Astrocyte of the spinal cord (primary cell): ENCODE results near the gene ASF1A.

Experiments
- DNase-seq: peaks from one replicate; pipeline ENCODE4 v3.0.0; 2011; ENCODE audit warnings: low read depth, low spot score
- H3K4me3 ChIP-seq: 2 replicates; pipeline ENCODE4 v1.5.1; 2011; ENCODE audit warnings: low read depth, mild to moderate bottlenecking, low read length, moderate library complexity
- in situ Hi-C: cut with HindIII; loops from 2 replicates; pipeline ENCODE4 v1.10.0; 2017; ENCODE audit warnings: low sequenced_read_pairs
- TF ChIP-seq, protein P1 (sequence below): IDR thresholded peaks from 2 replicates; pipeline ENCODE4 v1.5.1; 2012; ENCODE audit warnings: low read depth, mild to moderate bottlenecking, low read length, inconsistent platforms

Gene ASF1A

DNA sequence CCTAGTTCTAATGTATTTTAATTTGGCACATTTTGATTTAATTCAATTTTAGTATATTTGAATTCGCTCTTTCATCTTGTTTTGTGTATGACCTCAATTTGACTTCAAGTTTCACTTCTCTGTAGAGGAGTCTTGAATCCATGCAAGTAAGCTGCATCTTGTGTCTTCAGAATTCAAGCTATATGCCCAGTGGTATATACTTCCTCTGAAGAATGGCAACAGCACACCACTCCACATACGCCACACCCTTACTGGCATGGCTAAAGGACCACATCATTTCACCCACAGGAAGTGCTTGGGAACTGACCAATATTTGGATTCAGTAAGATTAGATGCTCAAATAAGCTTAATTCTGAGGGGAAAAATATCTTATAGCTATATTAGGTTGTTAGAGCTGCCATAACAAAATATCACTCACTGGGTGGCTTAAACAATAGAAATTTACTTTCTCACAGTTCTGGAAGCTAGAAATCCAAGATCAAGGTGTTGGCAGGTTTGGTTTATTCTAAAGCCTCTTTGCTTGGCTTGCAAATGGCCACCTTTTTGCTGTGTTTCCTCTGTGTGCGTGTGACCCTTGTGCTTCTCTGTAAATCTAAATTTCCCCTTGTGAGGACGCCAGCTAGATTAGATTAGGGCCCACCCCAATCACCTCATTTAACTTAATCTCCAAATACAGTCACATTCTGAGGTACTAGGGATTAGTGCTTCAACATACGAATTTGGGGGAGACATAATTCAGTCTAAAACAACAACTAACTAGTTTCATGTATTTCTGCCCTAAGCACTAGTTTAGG, 2.8 kb upstream of the ASF1A start:
- DNase-seq = no peak
- in situ Hi-C loops = no loop called here

DNA sequence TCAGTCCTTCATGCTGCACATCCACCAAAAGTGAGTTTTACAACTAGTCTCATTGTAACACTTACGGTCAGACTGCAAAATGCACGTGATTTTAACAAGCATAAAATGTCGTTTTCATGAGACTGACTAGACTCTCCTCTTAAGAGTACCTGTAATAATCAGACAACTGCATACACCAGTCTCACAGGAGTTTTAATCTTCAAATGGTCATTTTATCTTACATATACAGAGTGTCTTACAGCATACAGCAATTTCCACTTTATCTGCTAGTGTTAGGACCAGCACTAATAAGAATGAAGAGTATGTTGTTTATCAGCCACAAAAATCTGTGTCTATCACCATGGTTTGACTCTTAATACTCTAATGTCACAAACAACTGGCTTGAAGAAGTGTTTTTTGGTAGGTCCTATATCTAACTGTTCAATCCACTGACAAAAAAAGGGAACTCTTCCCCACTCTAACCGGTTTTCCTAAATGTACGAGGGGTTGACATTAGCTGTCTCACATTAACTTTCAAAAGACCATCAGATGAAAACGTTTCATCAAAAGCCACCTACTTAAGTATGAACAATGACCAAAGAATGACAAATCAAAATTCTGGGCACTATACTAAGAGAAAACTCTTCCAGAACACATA, 1.5 kb upstream of the ASF1A start:
- TF ChIP-seq, protein P1, sequence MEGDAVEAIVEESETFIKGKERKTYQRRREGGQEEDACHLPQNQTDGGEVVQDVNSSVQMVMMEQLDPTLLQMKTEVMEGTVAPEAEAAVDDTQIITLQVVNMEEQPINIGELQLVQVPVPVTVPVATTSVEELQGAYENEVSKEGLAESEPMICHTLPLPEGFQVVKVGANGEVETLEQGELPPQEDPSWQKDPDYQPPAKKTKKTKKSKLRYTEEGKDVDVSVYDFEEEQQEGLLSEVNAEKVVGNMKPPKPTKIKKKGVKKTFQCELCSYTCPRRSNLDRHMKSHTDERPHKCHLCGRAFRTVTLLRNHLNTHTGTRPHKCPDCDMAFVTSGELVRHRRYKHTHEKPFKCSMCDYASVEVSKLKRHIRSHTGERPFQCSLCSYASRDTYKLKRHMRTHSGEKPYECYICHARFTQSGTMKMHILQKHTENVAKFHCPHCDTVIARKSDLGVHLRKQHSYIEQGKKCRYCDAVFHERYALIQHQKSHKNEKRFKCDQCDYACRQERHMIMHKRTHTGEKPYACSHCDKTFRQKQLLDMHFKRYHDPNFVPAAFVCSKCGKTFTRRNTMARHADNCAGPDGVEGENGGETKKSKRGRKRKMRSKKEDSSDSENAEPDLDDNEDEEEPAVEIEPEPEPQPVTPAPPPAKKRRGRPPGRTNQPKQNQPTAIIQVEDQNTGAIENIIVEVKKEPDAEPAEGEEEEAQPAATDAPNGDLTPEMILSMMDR = no peak
- DNase-seq = peak; percentile 22
- peak overlapping the region; percentile 77 for H3K4me3 ChIP-seq
- in situ Hi-C loops = no loop called here

More for the DNA sequence above, 2.8 kb upstream of the ASF1A start:
- no peak overlapping the region for H3K4me3 ChIP-seq
- TF ChIP-seq, protein P1 = no peak

DNA sequence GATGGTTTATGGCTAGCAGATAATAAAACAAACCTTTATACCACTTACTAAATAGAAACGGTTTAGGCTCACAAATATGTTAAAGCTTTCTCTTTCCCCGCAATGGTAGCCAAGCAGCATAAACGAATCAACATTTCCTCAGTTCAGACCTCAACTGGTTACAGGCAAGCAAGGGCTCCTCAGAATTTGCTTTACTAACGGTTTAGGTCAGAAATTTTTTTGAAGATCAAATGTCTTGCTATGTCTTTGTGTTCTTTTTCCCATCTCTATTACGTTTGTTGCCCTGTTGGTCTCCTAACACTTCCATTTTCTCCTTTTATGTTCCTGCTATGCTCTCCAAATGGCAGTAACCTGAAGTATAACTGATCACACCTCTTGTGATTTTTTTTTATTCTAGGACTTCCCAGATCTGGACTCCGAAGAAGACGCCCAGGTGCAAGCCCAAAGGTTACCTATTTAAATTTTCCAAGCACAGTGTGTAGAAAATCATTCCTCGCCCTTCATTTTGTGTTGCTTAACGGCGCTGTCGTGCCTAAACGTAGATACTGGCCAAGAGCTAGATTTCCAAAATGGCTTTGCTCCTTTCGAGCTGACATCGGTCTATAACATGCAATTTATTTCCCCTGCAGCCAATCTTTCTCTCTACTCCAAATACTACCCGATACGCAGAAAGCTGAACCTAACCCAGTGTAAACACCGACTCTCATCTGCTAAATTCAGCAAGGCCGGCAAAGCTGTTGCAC, 717 bp upstream of the ASF1A start:
- in situ Hi-C loops = no loop called here
- peak overlapping the region; percentile 77 for H3K4me3 ChIP-seq
- DNase-seq = peak; percentile 87
- TF ChIP-seq, protein P1 = no peak

DNA sequence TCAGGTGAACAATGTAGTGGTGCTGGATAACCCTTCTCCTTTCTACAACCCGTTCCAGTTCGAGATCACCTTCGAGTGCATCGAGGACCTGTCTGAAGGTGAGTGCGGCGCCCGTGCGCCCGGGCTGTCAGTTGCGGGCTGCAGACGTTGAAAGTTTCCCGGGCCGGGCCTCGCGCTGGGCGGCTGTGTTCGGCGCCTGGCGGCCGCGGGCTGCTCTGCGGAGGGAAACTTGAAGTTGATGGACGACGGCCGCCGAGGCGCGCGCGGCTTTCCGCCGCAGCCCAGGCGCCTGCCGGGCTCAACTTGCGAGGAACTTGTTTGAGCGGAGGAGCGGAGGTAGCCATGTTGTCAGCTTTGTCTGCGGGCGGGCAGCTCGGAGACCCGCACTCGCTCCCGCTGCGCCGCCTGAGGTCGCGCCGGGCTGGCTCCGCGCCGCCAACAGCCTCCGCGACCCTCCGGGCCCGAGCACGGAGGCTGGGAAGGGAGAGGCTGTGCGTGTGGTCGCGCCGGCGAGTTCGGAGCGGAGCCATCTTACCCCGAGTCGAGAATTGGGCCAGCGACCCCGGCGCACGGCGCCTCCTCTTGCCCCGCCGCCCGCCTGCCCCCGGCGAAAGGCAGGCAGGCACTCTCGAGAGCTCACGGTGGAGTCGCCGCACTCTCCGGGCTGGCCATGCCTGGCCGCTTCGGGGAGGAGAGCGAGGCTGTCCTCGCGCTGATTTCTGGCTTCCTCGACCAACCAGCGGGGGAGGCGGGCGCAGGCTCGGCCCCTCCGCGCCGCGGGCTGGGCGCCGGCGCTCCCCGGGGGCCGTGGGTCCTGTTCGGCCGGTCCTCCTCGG, 691 bp downstream of the ASF1A start:
- DNase-seq = peak; percentile 72
- TF ChIP-seq, protein P1 = no peak
- peak overlapping the region; percentile 85 for H3K4me3 ChIP-seq
- in situ Hi-C loops = no loop called here

DNA sequence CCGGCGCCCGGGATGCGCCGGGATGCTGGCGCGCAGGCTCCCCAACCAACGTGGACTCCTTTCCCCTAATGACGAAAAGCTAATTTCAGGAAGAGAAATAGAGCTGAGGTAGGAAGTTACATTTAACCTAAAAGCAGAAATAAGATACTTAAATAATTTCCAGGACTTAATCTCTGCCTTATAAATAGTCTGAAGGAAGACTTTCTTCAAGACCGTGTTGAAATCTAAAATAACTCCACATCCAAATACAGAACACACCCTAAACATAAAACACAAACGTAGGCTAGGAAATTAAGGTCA, 1.3 kb downstream of the ASF1A start:
- DNase-seq = no peak
- in situ Hi-C loops = no loop called here
- H3K4me3 ChIP-seq = peak overlapping the region; percentile 85
- TF ChIP-seq, protein P1 = no peak

DNA sequence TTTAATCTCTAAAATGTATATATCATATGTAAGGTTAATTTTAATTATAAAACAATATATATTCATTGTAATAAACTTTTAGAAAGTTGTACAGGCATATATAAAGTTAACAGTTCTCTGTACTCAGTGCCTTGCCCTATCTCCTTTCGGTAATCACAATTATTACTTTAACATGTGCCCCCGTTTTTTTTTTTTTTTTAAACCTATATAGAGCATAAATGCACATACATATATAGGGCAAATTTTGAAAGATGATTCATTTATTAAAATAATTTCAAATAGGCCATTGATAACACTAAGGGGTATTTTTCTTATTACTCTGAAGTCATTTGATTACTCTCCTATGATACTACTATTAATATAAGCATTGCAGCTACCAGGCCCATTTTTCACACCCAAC, 1.9 kb downstream of the ASF1A start:
- TF ChIP-seq, protein P1 = no peak
- in situ Hi-C loops = no loop called here

More for the DNA sequence above, 1.9 kb downstream of the ASF1A start:
- DNase-seq = no peak
- H3K4me3 ChIP-seq = peak overlapping the region; percentile 85
